ENCODE measurements around the gene RNF149.
"Not testable (repeated sequence)": the region's sequence is repeated elsewhere in the genome, so short reads cannot be mapped to it uniquely, and the experiment has no call there.

The RNF149 gene

DNA sequence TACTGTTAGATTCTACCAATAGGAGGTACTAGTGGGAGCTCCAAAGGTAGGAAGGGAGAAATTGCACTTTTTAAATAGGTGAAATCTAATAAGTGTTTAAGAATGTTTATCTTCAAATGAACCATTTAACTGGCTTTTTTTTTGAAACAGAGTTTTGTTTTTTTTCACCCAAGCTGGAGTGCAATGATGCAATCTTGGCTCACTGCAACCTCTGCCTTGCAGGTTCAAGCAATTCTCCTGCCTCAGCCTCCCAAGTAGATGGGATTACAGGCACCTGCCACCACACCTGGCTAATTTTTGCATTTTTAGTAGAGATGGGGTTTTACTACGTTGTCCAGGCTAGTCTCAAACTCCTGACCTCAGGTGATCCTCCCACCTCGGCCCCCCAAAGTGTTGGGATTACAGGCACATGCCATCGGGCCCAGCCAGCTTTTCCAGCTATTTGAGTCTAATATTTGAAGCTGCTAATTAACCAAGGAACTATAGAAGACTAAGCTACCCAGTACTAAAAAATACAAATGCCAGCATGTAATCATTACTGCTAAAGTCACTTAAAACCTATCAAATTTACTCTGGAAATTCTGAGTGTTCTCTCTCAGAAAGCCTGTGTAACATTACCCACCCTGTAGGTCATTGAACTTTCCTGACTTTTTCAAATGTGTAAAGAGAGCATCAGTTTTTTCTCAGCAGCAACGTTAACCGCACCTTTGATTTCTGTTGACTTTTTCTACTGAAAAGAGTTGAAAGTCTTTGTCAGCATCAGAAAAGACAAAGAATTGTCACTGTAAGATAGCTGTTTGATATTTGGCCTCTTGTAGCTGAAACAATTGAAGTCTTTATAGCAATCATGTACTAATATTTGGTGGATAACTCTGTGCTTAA is 24.6 kb upstream of the RNF149 start:
- DNase-seq: no peak

GRCh38 chr2:101331202-101331601 is 22.7 kb upstream of the RNF149 start:
- intact Hi-C loops (cut with DNase I): no loop called here
- DNase-seq: no peak

More for the DNA sequence above, 24.6 kb upstream of the RNF149 start:
- intact Hi-C loops (cut with DNase I): no loop called here

- intact Hi-C loops (cut with DNase I): no loop called here
These were observed 21.9 kb upstream of the RNF149 start for GRCh38 chr2:101330253-101330933.

DNA sequence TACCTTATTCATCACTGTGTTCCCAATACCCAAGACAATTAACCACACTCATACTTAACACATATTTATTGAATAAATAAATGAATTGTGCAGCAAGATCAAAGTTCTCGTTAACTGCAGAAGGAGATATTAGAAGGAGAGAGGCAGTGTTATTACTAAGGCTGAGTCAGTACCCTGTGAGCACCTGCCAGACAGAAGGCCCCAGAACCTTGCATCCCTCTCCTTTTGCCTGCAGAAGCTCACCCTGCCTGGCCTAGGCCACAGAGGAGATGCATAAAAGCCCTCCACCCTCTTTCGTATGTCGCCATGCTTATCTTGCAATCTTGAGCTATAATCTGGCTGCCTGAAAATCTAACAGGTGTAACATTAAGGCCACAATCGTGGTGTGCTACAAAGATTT is 20.5 kb upstream of the RNF149 start:
- intact Hi-C loops (cut with DNase I): no loop called here
- DNase-seq: no peak

More at GRCh38 chr2:101330253-101330933, 21.9 kb upstream of the RNF149 start:
- peak in 8 of 10 donors; percentile 49 to 95 (median 66) for DNase-seq

DNA sequence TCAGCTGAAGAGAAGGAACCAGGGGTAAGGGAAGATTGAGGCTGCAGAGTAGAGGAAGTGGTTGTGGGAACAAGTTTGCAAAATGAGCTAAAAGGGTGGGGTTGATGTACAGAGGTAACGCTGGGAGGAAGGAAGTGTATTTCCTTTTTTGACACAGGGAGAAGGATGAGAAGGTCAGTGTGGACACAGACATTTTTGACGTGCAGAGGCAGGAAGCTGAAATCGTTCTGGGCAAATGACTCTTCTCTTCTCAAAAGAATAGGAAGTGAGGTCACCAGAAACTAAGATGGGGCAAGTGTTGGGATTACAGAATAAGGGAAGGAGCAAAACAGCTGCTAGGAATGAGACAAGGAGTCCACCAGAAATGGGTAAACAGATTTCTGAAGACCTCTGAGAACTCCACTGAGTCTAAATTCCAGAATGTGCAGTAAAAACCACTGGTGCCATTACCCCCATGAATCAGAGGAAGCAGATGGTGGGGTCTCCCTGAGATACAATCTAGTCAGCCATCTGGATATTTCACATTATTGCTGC is 20.0 kb upstream of the RNF149 start:
- no peak for DNase-seq
- intact Hi-C loops (cut with DNase I): no loop called here

DNA sequence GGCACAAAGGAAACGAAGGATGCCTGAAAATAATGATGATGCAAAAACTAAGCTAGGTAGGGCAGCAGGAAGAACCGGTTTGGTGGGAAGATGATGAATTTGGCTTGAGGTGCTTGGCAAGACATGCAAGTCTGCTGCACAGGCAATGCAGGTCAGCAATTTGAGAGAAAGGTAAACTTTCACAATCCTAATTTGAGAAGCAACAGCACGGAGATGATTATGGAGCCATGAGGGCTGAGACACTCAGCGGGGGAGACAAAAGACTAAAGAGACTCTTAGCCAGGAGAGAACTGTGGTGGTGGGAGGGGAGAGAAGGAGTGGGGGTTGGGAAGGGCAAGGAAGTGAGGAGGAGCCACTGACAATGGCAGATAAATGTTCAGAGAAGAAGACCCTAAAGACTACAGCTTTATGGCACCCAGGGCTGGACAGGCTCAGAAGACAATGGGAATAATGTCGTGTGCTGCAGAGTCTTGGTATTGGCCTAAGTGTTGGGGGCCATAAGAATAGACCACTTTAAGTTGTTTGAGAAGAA is 19.4 kb upstream of the RNF149 start:
- intact Hi-C loops (cut with DNase I): no loop called here
- no peak for DNase-seq

- no peak for DNase-seq
- intact Hi-C loops (cut with DNase I): no loop called here
These were observed 16.9 kb upstream of the RNF149 start for GRCh38 chr2:101325425-101325824.

- intact Hi-C loops (cut with DNase I); DNase-seq: not testable (repeated sequence)
These were observed 8.1 kb upstream of the RNF149 start for GRCh38 chr2:101316568-101316967.

DNA sequence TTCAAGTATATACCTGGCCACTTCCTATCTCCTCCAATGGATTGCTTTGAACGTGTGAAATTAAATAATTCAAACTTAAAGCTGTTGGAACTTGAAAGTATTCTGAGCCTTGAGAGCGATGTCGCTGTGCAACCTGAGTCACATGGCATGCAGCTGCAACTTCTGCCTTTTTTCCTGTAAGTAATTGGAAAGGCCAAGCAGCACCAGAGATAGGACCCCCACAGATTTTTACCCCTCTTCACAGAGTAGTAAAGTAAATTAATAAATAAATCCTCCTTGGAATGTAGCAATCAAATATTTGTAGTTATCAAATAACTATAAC is 3.2 kb upstream of the RNF149 start:
- DNase-seq: no peak
- intact Hi-C loops (cut with DNase I): no loop called here

DNA sequence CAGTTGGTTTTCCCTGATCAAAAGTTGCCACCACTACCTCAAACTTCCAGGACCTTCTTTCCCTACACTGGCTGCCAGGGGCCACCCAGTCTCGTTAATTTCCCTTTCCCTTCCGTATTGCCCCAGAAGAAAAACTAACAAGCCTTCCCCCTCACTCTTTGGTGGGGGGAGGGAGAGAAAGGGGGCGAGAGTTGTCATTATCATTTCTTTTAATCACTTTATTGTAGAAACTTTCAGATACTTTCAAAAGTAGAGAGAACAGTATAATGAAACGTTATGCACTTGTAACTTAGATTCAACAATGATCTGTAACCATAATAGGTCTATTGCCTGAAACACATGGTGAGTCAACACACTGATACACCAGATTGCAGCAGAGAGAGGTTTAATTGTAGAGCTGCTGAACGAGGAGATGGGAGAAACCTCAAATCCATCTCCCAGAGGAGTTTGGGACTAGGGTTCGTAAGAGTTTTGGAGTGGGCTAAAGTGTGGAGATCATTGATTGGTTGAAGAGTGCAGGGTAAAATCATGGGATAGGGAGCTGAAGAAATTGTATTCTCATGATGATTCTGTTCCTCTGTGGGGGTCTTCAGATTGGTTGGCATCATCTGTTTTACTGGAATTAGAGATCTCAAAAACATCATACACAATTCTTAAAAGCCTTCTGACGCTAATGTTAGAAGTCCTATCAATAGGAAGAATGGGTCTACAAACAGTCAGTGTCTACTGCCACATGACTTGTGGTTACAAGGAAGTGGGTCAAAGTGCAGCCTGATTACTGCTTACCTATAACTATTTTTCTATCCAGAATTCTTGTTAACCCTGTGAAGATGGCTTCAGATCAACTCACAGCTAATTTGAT is 2.6 kb upstream of the RNF149 start:
- intact Hi-C loops (cut with DNase I): no loop called here
- DNase-seq: no peak

GRCh38 chr2:101310090-101310833 is 1.8 kb upstream of the RNF149 start:
- intact Hi-C loops (cut with DNase I): no loop called here
- DNase-seq: no peak

DNA sequence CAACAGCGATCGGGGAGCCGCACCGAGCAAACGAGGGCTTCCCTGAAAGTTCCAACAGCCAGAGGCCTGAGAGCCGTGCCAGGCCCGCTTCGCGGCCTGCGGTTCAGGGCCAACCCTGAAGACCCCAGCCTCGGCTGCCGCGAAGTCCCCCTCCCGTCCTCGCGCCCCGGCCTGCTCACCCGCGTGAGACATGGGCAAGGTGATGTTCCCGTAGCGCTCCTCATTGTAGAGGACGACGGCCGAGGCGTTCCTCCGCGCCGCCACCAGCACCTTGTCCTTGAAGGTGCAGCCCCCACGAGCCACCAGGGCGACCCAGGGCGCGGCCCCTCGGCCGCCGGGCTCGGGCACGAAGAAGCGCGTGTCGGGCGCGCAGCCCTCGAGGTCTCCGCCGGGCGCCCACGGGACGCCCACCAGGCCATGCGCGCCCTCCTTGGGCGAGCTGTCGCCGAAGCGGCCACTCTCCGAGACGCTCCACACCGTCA is 510 bp downstream of the RNF149 start:
- intact Hi-C loops (cut with DNase I): loop anchor here (5.0 kb wide), 1 partner anchor 56 kb away; the partner anchor contains the start of gene CNOT11
- peak in 4 of 10 donors; percentile 12 to 89 (median 50) for DNase-seq

DNA sequence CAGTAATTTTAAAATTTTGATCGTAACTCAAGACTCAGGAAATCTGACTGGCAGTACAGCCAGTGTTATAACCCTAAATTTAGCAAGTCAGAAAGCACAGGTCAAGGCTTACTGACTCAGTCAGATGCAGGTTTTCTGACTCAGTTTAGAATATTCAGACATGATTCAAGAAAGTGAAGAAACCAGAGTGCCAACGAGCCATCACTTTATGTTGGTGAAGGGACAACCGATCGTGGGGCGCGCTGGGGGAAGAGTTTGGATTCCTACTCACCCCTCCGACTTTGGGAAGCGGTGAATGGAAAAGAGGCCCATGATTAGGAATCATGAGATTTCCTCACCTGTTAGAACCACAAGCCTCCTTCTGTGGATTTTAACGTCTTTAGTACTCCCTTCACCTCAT is 998 bp downstream of the RNF149 start:
- intact Hi-C loops (cut with DNase I): loop anchor here (5.0 kb wide), 1 partner anchor 55 kb away; the partner anchor contains the start of gene CNOT11
- DNase-seq: no peak

DNA sequence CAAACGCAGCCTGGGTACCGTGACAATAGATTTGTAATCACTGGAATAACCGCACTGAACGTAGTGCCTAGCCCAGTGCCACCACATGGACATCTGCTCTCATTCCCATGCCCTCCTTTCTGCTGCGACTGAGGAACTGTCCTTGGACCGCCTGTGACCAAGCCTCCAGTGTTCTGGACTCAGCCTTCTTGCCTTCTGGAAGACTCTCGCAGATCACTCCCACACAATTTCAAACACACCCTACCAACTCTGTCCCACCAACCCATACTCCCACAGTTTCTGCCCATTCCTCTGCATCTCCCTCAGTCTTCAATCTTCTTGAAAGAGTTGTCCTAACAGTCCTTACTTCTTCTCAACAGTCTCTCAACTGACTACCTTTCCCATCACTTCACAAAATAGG is 2.1 kb downstream of the RNF149 start:
- DNase-seq: no peak
- intact Hi-C loops (cut with DNase I): loop anchor here (5.0 kb wide), 1 partner anchor 54 kb away; the partner anchor contains the start of gene CNOT11

GRCh38 chr2:101305492-101306078 is 2.9 kb downstream of the RNF149 start:
- DNase-seq: no peak
- intact Hi-C loops (cut with DNase I): loop anchor here (5.0 kb wide), 1 partner anchor 53 kb away; the partner anchor contains the start of gene CNOT11

DNA sequence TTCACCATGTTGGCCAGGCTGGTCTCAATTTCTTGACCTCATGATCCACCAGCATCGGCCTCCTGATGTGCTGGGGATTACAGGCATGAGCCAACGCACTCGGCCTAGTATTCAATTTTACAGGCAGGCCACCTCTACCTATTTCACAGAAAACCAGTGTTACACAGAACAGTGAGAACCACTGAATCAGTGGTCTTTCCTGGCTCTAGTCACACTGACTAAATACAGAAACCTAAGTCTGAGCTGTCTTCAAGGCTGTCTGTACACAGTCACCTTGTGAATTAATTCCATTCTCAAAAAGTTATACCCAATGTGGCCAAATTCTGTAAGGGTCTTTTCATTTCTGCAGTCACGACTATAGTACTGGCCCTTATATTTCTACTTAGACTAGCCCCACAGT is 3.5 kb downstream of the RNF149 start:
- no peak for DNase-seq
- intact Hi-C loops (cut with DNase I): loop anchor here (5.0 kb wide), 1 partner anchor 53 kb away; the partner anchor contains the start of gene CNOT11

GRCh38 chr2:101303688-101304087 is 4.8 kb downstream of the RNF149 start:
- DNase-seq: no peak
- intact Hi-C loops (cut with DNase I): no loop called here

GRCh38 chr2:101302016-101302415 is 6.5 kb downstream of the RNF149 start:
- intact Hi-C loops (cut with DNase I): no loop called here
- no peak for DNase-seq

- no peak for DNase-seq
- intact Hi-C loops (cut with DNase I): no loop called here
These were observed 7.7 kb downstream of the RNF149 start for GRCh38 chr2:101300836-101301235.
